ENCODE results near the gene THEMIS. TPM values are rescaled to one million over a fixed set of nuclear protein-coding genes. Genes with fewer than 3 reads are reported as not detected.
"Not testable (repeated sequence)": the region's sequence is repeated elsewhere in the genome, so short reads cannot be mapped to it uniquely, and the experiment has no call there.

Gene THEMIS
- total RNA-seq, 1 experiment from 2014 or later: not detected

DNA sequence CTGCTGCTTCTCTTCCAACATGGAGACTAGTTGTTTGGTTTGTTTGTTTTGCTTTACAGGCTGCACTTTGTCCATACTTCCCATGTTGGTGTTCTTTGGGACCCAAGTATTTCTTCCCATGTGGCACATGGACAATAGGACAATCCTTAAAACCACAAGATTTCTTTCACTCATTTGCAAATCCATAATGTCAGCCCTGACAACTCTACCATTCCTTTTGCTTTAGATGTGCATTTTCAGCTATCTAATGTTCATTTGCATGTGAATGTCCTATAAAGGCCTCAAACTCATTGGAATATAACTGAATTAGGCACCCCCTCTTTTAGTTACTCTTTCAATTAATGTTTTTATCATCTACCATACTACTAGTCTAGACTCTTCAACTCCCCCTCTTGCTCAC, 16.7 kb downstream of the THEMIS start:
- Mint-ChIP-seq H3K4me3 (ENCODE audit: unreplicated experiment) (no peak overlapping the region), H3K4me1 (ENCODE audit: low read depth, unreplicated experiment) (no peaks in the 10 kb centered on the region), H3K36me3 (ENCODE audit: insufficient read depth, unreplicated experiment) (no peaks in the 10 kb centered on the region), H3K9me3 (ENCODE audit: unreplicated experiment) (no peaks in the 10 kb centered on the region), H3K27ac (ENCODE audit: unreplicated experiment) (no peak overlapping the region), H3K27me3 (ENCODE audit: insufficient read depth, unreplicated experiment) (no peaks in the 10 kb centered on the region)
- H3K4me1 ChIP-seq: no peaks in the 10 kb centered on the region
- no peaks in the 10 kb centered on the region for H3K27me3 ChIP-seq (replicated peaks; ENCODE audit: control insufficient read depth, insufficient read depth, low read length)
- no peak for DNase-seq
- no peak overlapping the region for H3K4me3 ChIP-seq (ENCODE audit: low read depth, low read length)
- no peaks in the 10 kb centered on the region for H3K36me3 ChIP-seq (ENCODE audit: control insufficient read depth, insufficient read depth, low read length)
- TF ChIP-seq, protein P1, sequence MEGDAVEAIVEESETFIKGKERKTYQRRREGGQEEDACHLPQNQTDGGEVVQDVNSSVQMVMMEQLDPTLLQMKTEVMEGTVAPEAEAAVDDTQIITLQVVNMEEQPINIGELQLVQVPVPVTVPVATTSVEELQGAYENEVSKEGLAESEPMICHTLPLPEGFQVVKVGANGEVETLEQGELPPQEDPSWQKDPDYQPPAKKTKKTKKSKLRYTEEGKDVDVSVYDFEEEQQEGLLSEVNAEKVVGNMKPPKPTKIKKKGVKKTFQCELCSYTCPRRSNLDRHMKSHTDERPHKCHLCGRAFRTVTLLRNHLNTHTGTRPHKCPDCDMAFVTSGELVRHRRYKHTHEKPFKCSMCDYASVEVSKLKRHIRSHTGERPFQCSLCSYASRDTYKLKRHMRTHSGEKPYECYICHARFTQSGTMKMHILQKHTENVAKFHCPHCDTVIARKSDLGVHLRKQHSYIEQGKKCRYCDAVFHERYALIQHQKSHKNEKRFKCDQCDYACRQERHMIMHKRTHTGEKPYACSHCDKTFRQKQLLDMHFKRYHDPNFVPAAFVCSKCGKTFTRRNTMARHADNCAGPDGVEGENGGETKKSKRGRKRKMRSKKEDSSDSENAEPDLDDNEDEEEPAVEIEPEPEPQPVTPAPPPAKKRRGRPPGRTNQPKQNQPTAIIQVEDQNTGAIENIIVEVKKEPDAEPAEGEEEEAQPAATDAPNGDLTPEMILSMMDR (IDR thresholded peaks at IDR 0.05; ENCODE audit: insufficient read depth in 1 of 2, low read depth in 1 of 2, low read length in 1 of 2, severe bottlenecking in 1 of 2, unreplicated experiment in 1 of 2): no peak
- POLR2A ChIA-PET: no interaction called here
- BruUV-seq (replicated peaks): no TSS peak
- CTCF ChIA-PET: no interaction called here
- no peaks in the 10 kb centered on the region for H3K9me3 ChIP-seq
- intact Hi-C loops (cut with micrococcal nuclease; ENCODE audit: unreplicated experiment): no loop called here

DNA sequence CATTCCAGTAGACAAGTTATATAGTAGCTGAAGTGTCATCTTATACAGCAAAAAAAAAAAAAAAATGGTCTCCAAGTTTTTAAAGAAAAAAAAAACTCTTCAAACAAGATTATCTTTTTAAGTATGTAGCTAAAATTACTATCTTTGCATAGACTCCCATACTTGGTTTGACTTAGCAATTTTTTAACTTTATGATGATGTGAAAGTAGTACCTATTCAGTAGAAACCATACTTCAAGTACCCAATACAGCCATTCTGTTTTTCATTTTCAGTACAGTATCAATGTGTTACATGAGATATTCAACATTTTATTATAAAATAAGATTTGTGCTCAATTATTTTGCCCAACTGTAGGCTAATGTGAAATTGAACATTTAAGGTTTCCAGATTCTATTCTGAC, 18.9 kb downstream of the THEMIS start:
- H3K4me1 Mint-ChIP-seq (ENCODE audit: low read depth, unreplicated experiment); CTCF ChIA-PET; H3K4me1 ChIP-seq; BruUV-seq (replicated peaks); H3K36me3 ChIP-seq (ENCODE audit: control insufficient read depth, insufficient read depth, low read length); H3K4me3 ChIP-seq (ENCODE audit: low read depth, low read length); POLR2A ChIA-PET; H3K9me3 ChIP-seq; H3K27ac Mint-ChIP-seq (ENCODE audit: unreplicated experiment); H3K27me3 Mint-ChIP-seq (ENCODE audit: insufficient read depth, unreplicated experiment); DNase-seq; H3K4me3 Mint-ChIP-seq (ENCODE audit: unreplicated experiment); H3K9me3 Mint-ChIP-seq (ENCODE audit: unreplicated experiment); intact Hi-C loops (cut with micrococcal nuclease; ENCODE audit: unreplicated experiment); H3K36me3 Mint-ChIP-seq (ENCODE audit: insufficient read depth, unreplicated experiment); H3K27me3 ChIP-seq (replicated peaks; ENCODE audit: control insufficient read depth, insufficient read depth, low read length): not testable (repeated sequence)

DNA sequence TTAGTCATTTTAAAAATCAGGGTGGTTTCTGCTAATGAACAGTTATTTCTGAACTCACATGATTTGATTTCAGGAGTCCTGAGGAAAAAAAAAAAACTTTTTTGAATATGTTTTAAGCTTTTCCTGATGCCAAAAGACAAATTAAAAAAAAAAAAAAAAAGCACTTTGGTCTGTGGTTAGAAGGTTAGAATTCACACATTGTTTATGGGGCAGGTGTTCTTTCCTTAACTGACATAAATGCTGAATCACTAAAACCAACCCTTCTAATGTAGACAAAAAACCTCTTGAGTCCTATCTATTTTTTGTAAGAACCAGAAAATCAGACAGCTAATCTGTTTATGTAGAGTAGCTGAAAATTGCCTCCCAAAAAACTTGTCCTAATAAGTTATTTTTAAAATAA, 20.4 kb downstream of the THEMIS start:
- Mint-ChIP-seq H3K36me3 (ENCODE audit: insufficient read depth, unreplicated experiment) (no peaks in the 10 kb centered on the region), H3K9me3 (ENCODE audit: unreplicated experiment) (no peaks in the 10 kb centered on the region), H3K4me1 (ENCODE audit: low read depth, unreplicated experiment) (no peaks in the 10 kb centered on the region), H3K4me3 (ENCODE audit: unreplicated experiment) (no peak overlapping the region), H3K27me3 (ENCODE audit: insufficient read depth, unreplicated experiment) (no peaks in the 10 kb centered on the region), H3K27ac (ENCODE audit: unreplicated experiment) (no peak overlapping the region)
- Histone ChIP-seq H3K36me3 (ENCODE audit: control insufficient read depth, insufficient read depth, low read length) (no peaks in the 10 kb centered on the region), H3K27me3 (replicated peaks; ENCODE audit: control insufficient read depth, insufficient read depth, low read length) (no peaks in the 10 kb centered on the region), H3K4me3 (ENCODE audit: low read depth, low read length) (no peak overlapping the region), H3K9me3 (no peaks in the 10 kb centered on the region), H3K4me1 (no peaks in the 10 kb centered on the region)
- no TSS peak for BruUV-seq (replicated peaks)
- ChIA-PET POLR2A (no interaction called here), CTCF (no interaction called here)
- intact Hi-C loops (cut with micrococcal nuclease; ENCODE audit: unreplicated experiment): no loop called here
- no peak for DNase-seq
- TF ChIP-seq, protein P1 (IDR thresholded peaks at IDR 0.05; ENCODE audit: insufficient read depth in 1 of 2, low read depth in 1 of 2, low read length in 1 of 2, severe bottlenecking in 1 of 2, unreplicated experiment in 1 of 2): no peak

DNA sequence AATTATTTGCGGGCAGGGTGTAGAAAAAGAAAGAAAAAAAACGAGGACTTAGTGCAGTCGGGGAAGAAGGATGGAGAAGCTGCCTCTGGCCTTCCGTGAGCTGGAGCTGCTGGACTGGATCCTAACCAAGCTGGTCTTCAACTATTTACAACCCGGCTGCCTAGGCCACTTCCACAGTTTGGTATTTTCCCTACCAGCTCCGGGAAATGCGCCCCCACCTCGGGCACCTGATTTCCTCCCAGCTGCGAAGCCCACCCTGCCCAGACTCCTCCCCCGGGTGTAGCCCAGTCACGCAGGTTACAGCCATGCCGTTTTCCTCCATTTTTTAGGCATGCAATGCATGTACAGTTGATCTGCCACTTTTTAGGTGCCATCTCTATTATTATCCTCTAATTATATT, 21.2 kb downstream of the THEMIS start:
- Mint-ChIP-seq H3K9me3 (ENCODE audit: unreplicated experiment) (no peaks in the 10 kb centered on the region), H3K36me3 (ENCODE audit: insufficient read depth, unreplicated experiment) (no peaks in the 10 kb centered on the region), H3K4me1 (ENCODE audit: low read depth, unreplicated experiment) (no peaks in the 10 kb centered on the region), H3K4me3 (ENCODE audit: unreplicated experiment) (peak overlapping the region; percentile 59), H3K27me3 (ENCODE audit: insufficient read depth, unreplicated experiment) (no peaks in the 10 kb centered on the region), H3K27ac (ENCODE audit: unreplicated experiment) (no peak overlapping the region)
- CTCF ChIA-PET: no interaction called here
- Histone ChIP-seq H3K36me3 (ENCODE audit: control insufficient read depth, insufficient read depth, low read length) (no peaks in the 10 kb centered on the region), H3K9me3 (no peaks in the 10 kb centered on the region), H3K4me3 (ENCODE audit: low read depth, low read length) (no peak overlapping the region), H3K27me3 (replicated peaks; ENCODE audit: control insufficient read depth, insufficient read depth, low read length) (no peaks in the 10 kb centered on the region), H3K4me1 (no peaks in the 10 kb centered on the region)
- POLR2A ChIA-PET: no interaction called here
- intact Hi-C loops (cut with micrococcal nuclease; ENCODE audit: unreplicated experiment): no loop called here
- no TSS peak for BruUV-seq (replicated peaks)
- peak; percentile 10 to 50 for DNase-seq
- TF ChIP-seq, protein P1 (IDR thresholded peaks at IDR 0.05; ENCODE audit: insufficient read depth in 1 of 2, low read depth in 1 of 2, low read length in 1 of 2, severe bottlenecking in 1 of 2, unreplicated experiment in 1 of 2): no peak

Data from Caco-2 (cell line).